H9 (cell line): Measurements from ENCODE around the gene TRIM38. TPM values are rescaled to one million over a fixed set of nuclear protein-coding genes. Genes with fewer than 3 reads are reported as not detected.

Experiments
- DNase-seq: peaks from one replicate; pipeline ENCODE4 v3.0.0-alpha.2; 2017
- H2AFZ ChIP-seq: one replicate; pipeline ENCODE4 v1.6.1; 2013; ENCODE audit warnings: mild to moderate bottlenecking, low read length, control low read depth, moderate library complexity
- H2AK5ac ChIP-seq: 2 replicates; pipeline ENCODE4 v1.6.1; 2013; ENCODE audit warnings: low read length, control low read depth, mixed read lengths; ENCODE audit not compliant: insufficient read length
- H2BK120ac ChIP-seq: one replicate; pipeline ENCODE4 v1.6.1; 2013; ENCODE audit warnings: low read depth, mild to moderate bottlenecking, low read length, control low read depth, inconsistent platforms; ENCODE audit not compliant: poor library complexity, severe bottlenecking
- H2BK12ac ChIP-seq: 2 replicates; pipeline ENCODE4 v1.6.1; 2013; ENCODE audit warnings: low read length, control low read depth, mixed read lengths, low read depth; ENCODE audit not compliant: insufficient read length
- H2BK15ac ChIP-seq: 2 replicates; pipeline ENCODE4 v1.6.1; 2013; ENCODE audit warnings: low read depth, low read length, control low read depth
- H2BK20ac ChIP-seq: one replicate; pipeline ENCODE4 v1.6.1; 2013; ENCODE audit warnings: low read depth, mild to moderate bottlenecking, low read length, control low read depth, inconsistent platforms; ENCODE audit not compliant: poor library complexity, severe bottlenecking
- H2BK5ac ChIP-seq: 2 replicates; pipeline ENCODE4 v1.6.1; 2013; ENCODE audit warnings: low read length, control low read depth, mixed read lengths; ENCODE audit not compliant: insufficient read length
- H3K14ac ChIP-seq: 2 replicates; pipeline ENCODE4 v1.6.1; 2013; ENCODE audit warnings: low read length, control low read depth; ENCODE audit not compliant: insufficient read depth
- H3K18ac ChIP-seq: 2 replicates; pipeline ENCODE4 v1.6.1; 2013; ENCODE audit warnings: low read depth, mild to moderate bottlenecking, mixed read lengths, low read length, control low read depth; ENCODE audit not compliant: insufficient read length
- H3K23ac ChIP-seq: 2 replicates; pipeline ENCODE4 v1.6.1; 2013; ENCODE audit warnings: low read length, control low read depth, mixed read lengths, low read depth; ENCODE audit not compliant: insufficient read length
- H3K23me2 ChIP-seq: 2 replicates; pipeline ENCODE4 v1.6.1; 2013; ENCODE audit warnings: low read depth, mild to moderate bottlenecking, mixed read lengths, low read length, control low read depth; ENCODE audit not compliant: insufficient read length, poor library complexity, severe bottlenecking
- H3K27ac ChIP-seq: 2 replicates; pipeline ENCODE4 v1.5.1; 2013; ENCODE audit warnings: low read length, control low read depth, mixed read lengths, low read depth; ENCODE audit not compliant: insufficient read length
- H3K27me3 ChIP-seq: 2 replicates; pipeline ENCODE4 v1.6.1; 2013; ENCODE audit warnings: low read length, control low read depth, inconsistent platforms; ENCODE audit not compliant: insufficient read depth
- H3K4ac ChIP-seq: 2 replicates; pipeline ENCODE4 v1.6.1; 2013; ENCODE audit warnings: low read depth, mild to moderate bottlenecking, control low read depth, inconsistent platforms, low read length, moderate library complexity
- H3K4me1 ChIP-seq: 2 replicates; pipeline ENCODE4 v1.6.1; 2013; ENCODE audit warnings: low read length, control low read depth, inconsistent platforms; ENCODE audit not compliant: insufficient read depth
- H3K4me2 ChIP-seq: 2 replicates; pipeline ENCODE4 v1.6.1; 2013; ENCODE audit warnings: low read length, control low read depth, mixed read lengths; ENCODE audit not compliant: insufficient read length, insufficient read depth
- H3K56ac ChIP-seq: 2 replicates; pipeline ENCODE4 v1.6.1; 2013; ENCODE audit warnings: low read depth, mild to moderate bottlenecking, mixed read lengths, low read length, control low read depth; ENCODE audit not compliant: insufficient read length
- H3K79me1 ChIP-seq: 2 replicates; pipeline ENCODE4 v1.6.1; 2013; ENCODE audit warnings: low read depth, mild to moderate bottlenecking, moderate library complexity, low read length, control low read depth, inconsistent platforms; ENCODE audit not compliant: insufficient read depth, poor library complexity, severe bottlenecking
- H3K79me2 ChIP-seq: 2 replicates; pipeline ENCODE4 v1.6.1; 2013; ENCODE audit warnings: low read length, control low read depth, inconsistent platforms; ENCODE audit not compliant: insufficient read depth
- H3K9ac ChIP-seq: 2 replicates; pipeline ENCODE4 v1.6.1; 2013; ENCODE audit warnings: low read length, control low read depth, mixed read lengths; ENCODE audit not compliant: insufficient read length; ENCODE audit errors: extremely low read depth
- H3K9me3 ChIP-seq: one replicate; pipeline ENCODE4 v1.6.1; 2013; ENCODE audit warnings: low read depth, low read length, inconsistent platforms; ENCODE audit not compliant: control insufficient read depth
- H3T11ph ChIP-seq: one replicate; pipeline ENCODE4 v1.6.1; 2013; ENCODE audit warnings: mild to moderate bottlenecking, low read length, control low read depth, inconsistent platforms
- H4K20me1 ChIP-seq: one replicate; pipeline ENCODE4 v1.6.1; 2013; ENCODE audit not compliant: control insufficient read depth, insufficient read length, insufficient read depth
- H4K5ac ChIP-seq: 2 replicates; pipeline ENCODE4 v1.6.1; 2013; ENCODE audit warnings: low read depth, mild to moderate bottlenecking, mixed read lengths, low read length, control low read depth; ENCODE audit not compliant: insufficient read length
- H4K8ac ChIP-seq: replicated peaks from 2 replicates; pipeline ENCODE4 v1.6.1; 2013; ENCODE audit warnings: low read length, control low read depth, mixed read lengths, low read depth; ENCODE audit not compliant: insufficient read length
- H4K91ac ChIP-seq: 2 replicates; pipeline ENCODE4 v1.6.1; 2013; ENCODE audit warnings: low read depth, mild to moderate bottlenecking, moderate library complexity, mixed read lengths, low read length, control low read depth; ENCODE audit not compliant: insufficient read length
- H3K27ac Mint-ChIP-seq, 3 experiments: 2 replicates in 2 of 3; 3 replicates in 1 of 3; pipeline ENCODE4 v1.8.0; 2020 to 2021; ENCODE audit warnings: mixed read lengths in 3 of 3, mild to moderate bottlenecking in 1 of 3, moderate library complexity in 1 of 3
- H3K27me3 Mint-ChIP-seq: 2 replicates; pipeline ENCODE4 v1.8.0; 2021; ENCODE audit warnings: low read depth, mild to moderate bottlenecking, moderate library complexity, mixed read lengths
- H3K36me3 Mint-ChIP-seq, 3 experiments: 2 replicates in 2 of 3; 3 replicates in 1 of 3; pipeline ENCODE4 v1.8.0; 2020 to 2021; ENCODE audit warnings: low read depth in 3 of 3, mixed read lengths in 3 of 3; ENCODE audit not compliant: insufficient read depth in 1 of 3
- H3K4me1 Mint-ChIP-seq, 2 experiments: 2 replicates each; pipeline ENCODE4 v1.8.0; 2020; ENCODE audit warnings: mixed read lengths in 2 of 2
- H3K4me3 Mint-ChIP-seq, 2 experiments: 2 replicates in 1 of 2; 3 replicates in 1 of 2; pipeline ENCODE4 v1.8.0; 2020 to 2021; ENCODE audit warnings: mild to moderate bottlenecking in 2 of 2, mixed read lengths in 2 of 2, moderate library complexity in 1 of 2
- H3K9me3 Mint-ChIP-seq, 2 experiments: 2 replicates in 1 of 2; 3 replicates in 1 of 2; pipeline ENCODE4 v1.8.0; 2020; ENCODE audit warnings: mild to moderate bottlenecking in 2 of 2, mixed read lengths in 2 of 2, moderate library complexity in 1 of 2
- whole genome bisulfite sequencing: extraction: QIAGEN DNeasy Blood & Tissue Kit; methylation state at CpG from one replicate; pipeline ENCODE4 v1.1.7; 2013; ENCODE audit warnings: missing lambda C conversion rate, low lambda C conversion rate, mixed read lengths; ENCODE audit not compliant: insufficient read length; ENCODE audit errors: extremely low coverage; 5-methylcytosine and 5-hydroxymethylcytosine counted together
- total RNA-seq: library from RNA; stranded (reverse); gene quantifications from 2 replicates; pipeline ENCODE4 v1.2.1, GENCODE V29; 2021
- TF ChIP-seq, protein P1 (sequence below): fragments of 200-600 bp; sonication (generic); conservative IDR thresholded peaks from 3 replicates; pipeline ENCODE4 v1.8.0; 2021; ENCODE audit warnings: antibody characterized with exemption, mild to moderate bottlenecking

Gene TRIM38
- total RNA-seq, 1 experiment from 2014 or later = 0.61 TPM

DNA sequence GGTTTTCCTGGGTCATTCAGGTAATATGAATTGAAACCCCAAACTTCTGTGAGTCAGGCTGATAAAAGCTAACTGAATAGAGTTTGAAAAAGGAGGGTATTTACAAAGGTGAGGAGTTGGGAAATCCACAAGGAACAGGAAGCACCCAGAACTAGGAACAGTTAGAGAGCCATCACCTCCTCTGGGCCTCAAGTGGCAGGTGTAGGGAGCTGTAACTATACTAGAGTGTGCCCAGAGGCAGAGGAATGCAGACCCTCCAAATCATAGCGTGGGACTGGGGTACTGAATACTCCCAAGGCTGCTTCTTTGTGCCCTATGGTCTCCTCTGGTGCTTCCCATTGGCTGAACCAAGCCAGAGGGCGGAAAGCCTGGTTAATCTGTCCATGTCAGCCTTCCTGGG, 18.3 kb downstream of the TRIM38 start:
- Histone ChIP-seq H4K20me1 (no peaks in the 10 kb centered on the region), H4K91ac (no peak overlapping the region), H3K4ac (no peak overlapping the region), H3T11ph (no peak overlapping the region), H3K79me1 (no peaks in the 10 kb centered on the region), H2BK12ac (no peak overlapping the region), H2BK120ac (no peak overlapping the region), H2BK20ac (no peak overlapping the region), H3K23me2 (no peaks in the 10 kb centered on the region), H2AK5ac (no peak overlapping the region), H3K23ac (no peak overlapping the region), H3K27ac (no peak overlapping the region), H3K27me3 (no peaks in the 10 kb centered on the region), H2BK15ac (no peak overlapping the region), H4K8ac (no peak overlapping the region), H2AFZ (no peak overlapping the region), H3K56ac (no peak overlapping the region), H3K4me1 (no peaks in the 10 kb centered on the region), H3K14ac (no peak overlapping the region), H3K18ac (no peak overlapping the region), H3K9me3 (no peaks in the 10 kb centered on the region), H3K4me2 (no peak overlapping the region), H2BK5ac (no peak overlapping the region), H4K5ac (no peak overlapping the region), H3K9ac (no peak overlapping the region), H3K79me2 (no peaks in the 10 kb centered on the region)
- H3K4me1 Mint-ChIP-seq = peaks cover 0 to 3% of the 10 kb centered on the region in 2 experiments; a peak in 1 of 4 replicates
- H3K9me3 Mint-ChIP-seq = no peaks in the 10 kb centered on the region
- H3K4me3 Mint-ChIP-seq = no peak overlapping the region
- no CpG with 5 or more reads among the region's 2 CpGs for WGBS
- peak overlapping the region in 1 of 3 experiments; percentile 33; a peak in 1 of 7 replicates for H3K27ac Mint-ChIP-seq
- TF ChIP-seq, protein P1, sequence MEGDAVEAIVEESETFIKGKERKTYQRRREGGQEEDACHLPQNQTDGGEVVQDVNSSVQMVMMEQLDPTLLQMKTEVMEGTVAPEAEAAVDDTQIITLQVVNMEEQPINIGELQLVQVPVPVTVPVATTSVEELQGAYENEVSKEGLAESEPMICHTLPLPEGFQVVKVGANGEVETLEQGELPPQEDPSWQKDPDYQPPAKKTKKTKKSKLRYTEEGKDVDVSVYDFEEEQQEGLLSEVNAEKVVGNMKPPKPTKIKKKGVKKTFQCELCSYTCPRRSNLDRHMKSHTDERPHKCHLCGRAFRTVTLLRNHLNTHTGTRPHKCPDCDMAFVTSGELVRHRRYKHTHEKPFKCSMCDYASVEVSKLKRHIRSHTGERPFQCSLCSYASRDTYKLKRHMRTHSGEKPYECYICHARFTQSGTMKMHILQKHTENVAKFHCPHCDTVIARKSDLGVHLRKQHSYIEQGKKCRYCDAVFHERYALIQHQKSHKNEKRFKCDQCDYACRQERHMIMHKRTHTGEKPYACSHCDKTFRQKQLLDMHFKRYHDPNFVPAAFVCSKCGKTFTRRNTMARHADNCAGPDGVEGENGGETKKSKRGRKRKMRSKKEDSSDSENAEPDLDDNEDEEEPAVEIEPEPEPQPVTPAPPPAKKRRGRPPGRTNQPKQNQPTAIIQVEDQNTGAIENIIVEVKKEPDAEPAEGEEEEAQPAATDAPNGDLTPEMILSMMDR = no peak
- H3K27me3 Mint-ChIP-seq = no peaks in the 10 kb centered on the region
- DNase-seq = no peak
- peaks cover 0 to 2% (median 0%) of the 10 kb centered on the region in 3 experiments; a peak in 1 of 7 replicates for H3K36me3 Mint-ChIP-seq
